IMR-90 (cell line): ENCODE measurements around the gene PRKG2. TPM values are rescaled to one million over a fixed set of nuclear protein-coding genes. Genes with fewer than 3 reads are reported as not detected.

Experiments used
- ATAC-seq: fragments of 200-7000 bp; cut with Tn5 transposase; 2 replicates; pipeline ENCODE4 v1.9.1; 2020; ENCODE audit warnings: low read depth, mild to moderate bottlenecking, moderate library complexity
- BruUV-seq: library from RNA; stranded (reverse); fragments of 400-500 nt; replicated peaks from 2 replicates; lab custom pipeline; 2021; lab: Mats Ljungman, UMichigan
- CTCF ChIA-PET: fragments of 300-600 bp; formaldehyde crosslinking; extraction: SDS; loops from one replicate; lab custom pipeline; 2021; ENCODE audit warnings: antibody characterized with exemption; lab: Yijun Ruan, JAX
- POLR2A ChIA-PET: fragments of 300-600 bp; sonication (Branson Sonifier 250); formaldehyde crosslinking; loops from one replicate; lab custom pipeline; 2022; ENCODE audit warnings: antibody characterized with exemption; ENCODE audit not compliant: unreplicated experiment; lab: Charles Lee
- DNase-seq: peaks from one replicate; pipeline ENCODE4 v3.0.0; 2013
- H2AFZ ChIP-seq: replicated peaks from 2 replicates; pipeline ENCODE3; 2013; ENCODE audit warnings: low read length, mild to moderate bottlenecking; ENCODE audit not compliant: poor library complexity
- H2AK5ac ChIP-seq: 2 replicates; pipeline ENCODE4 v1.6.1; 2013; ENCODE audit warnings: low read depth, low read length, inconsistent platforms
- H2AK9ac ChIP-seq: replicated peaks from 2 replicates; pipeline ENCODE3; 2013; ENCODE audit warnings: mild to moderate bottlenecking, low read depth, low read length, moderate library complexity; ENCODE audit not compliant: poor library complexity
- H2BK120ac ChIP-seq: 2 replicates; pipeline ENCODE4 v1.6.1; 2013; ENCODE audit warnings: low read depth, low read length, inconsistent platforms
- H2BK15ac ChIP-seq: 3 replicates; pipeline ENCODE4 v1.6.1; 2013; ENCODE audit warnings: low read depth, low read length, inconsistent platforms
- H2BK20ac ChIP-seq: 2 replicates; pipeline ENCODE4 v1.6.1; 2013; ENCODE audit warnings: low read depth, mild to moderate bottlenecking, inconsistent platforms, low read length, moderate library complexity
- H2BK5ac ChIP-seq: 2 replicates; pipeline ENCODE4 v1.6.1; 2013; ENCODE audit warnings: mild to moderate bottlenecking, low read depth, low read length, inconsistent platforms; ENCODE audit not compliant: poor library complexity, severe bottlenecking
- H3K14ac ChIP-seq: replicated peaks from 2 replicates; pipeline ENCODE4 v1.6.1; 2013; ENCODE audit warnings: low read depth, low read length, inconsistent platforms
- H3K18ac ChIP-seq: 2 replicates; pipeline ENCODE4 v1.6.1; 2013; ENCODE audit warnings: low read depth, low read length, control low read depth
- H3K23ac ChIP-seq: 2 replicates; pipeline ENCODE4 v1.6.1; 2013; ENCODE audit warnings: low read depth, low read length, inconsistent platforms
- H3K27ac ChIP-seq: 2 replicates; pipeline ENCODE4 v1.5.1; 2013; ENCODE audit warnings: mild to moderate bottlenecking, control low read depth, low read length; ENCODE audit not compliant: insufficient read depth
- H3K27me3 ChIP-seq: 2 replicates; pipeline ENCODE4 v1.6.1; 2013; ENCODE audit warnings: low read length; ENCODE audit not compliant: control insufficient read depth, insufficient read depth
- H3K36me3 ChIP-seq: 2 replicates; pipeline ENCODE4 v1.6.1; 2013; ENCODE audit warnings: low read length, mixed read lengths; ENCODE audit not compliant: control insufficient read depth, insufficient read depth
- H3K4ac ChIP-seq: 2 replicates; pipeline ENCODE4 v1.6.1; 2013; ENCODE audit warnings: low read depth, low read length, inconsistent platforms
- H3K4me1 ChIP-seq: 2 replicates; pipeline ENCODE4 v1.6.1; 2013; ENCODE audit warnings: low read length, mixed read lengths; ENCODE audit not compliant: control insufficient read depth, insufficient read depth
- H3K4me2 ChIP-seq: 2 replicates; pipeline ENCODE4 v1.6.1; 2013; ENCODE audit warnings: low read depth, mild to moderate bottlenecking, control low read depth, low read length, moderate library complexity
- H3K4me3 ChIP-seq: 2 replicates; pipeline ENCODE4 v1.5.1; 2013; ENCODE audit warnings: low read depth, mild to moderate bottlenecking, control low read depth, low read length, moderate library complexity; ENCODE audit not compliant: insufficient read depth
- H3K56ac ChIP-seq: 2 replicates; pipeline ENCODE4 v1.6.1; 2013; ENCODE audit warnings: low read length, inconsistent platforms; ENCODE audit not compliant: insufficient read depth; ENCODE audit errors: extremely low read depth
- H3K79me1 ChIP-seq, 2 experiments: 2 replicates each; pipeline ENCODE4 v1.6.1; 2013; ENCODE audit warnings: low read length in 2 of 2, inconsistent platforms in 1 of 2, low read depth in 1 of 2
- H3K9ac ChIP-seq: 2 replicates; pipeline ENCODE4 v1.6.1; 2013; ENCODE audit warnings: low read depth, low read length, control low read depth
- H3K9me1 ChIP-seq: 2 replicates; pipeline ENCODE4 v1.6.1; 2013; ENCODE audit warnings: low read length, inconsistent platforms; ENCODE audit not compliant: insufficient read depth
- H3K9me3 ChIP-seq: 2 replicates; pipeline ENCODE4 v1.6.1; 2013; ENCODE audit warnings: low read length; ENCODE audit not compliant: control insufficient read depth, insufficient read depth
- H4K20me1 ChIP-seq: 2 replicates; pipeline ENCODE4 v1.6.1; 2013; ENCODE audit warnings: low read length, inconsistent platforms; ENCODE audit not compliant: insufficient read depth
- H4K5ac ChIP-seq: 2 replicates; pipeline ENCODE4 v1.6.1; 2013; ENCODE audit warnings: mild to moderate bottlenecking, low read depth, low read length, control low read depth
- H4K8ac ChIP-seq, 2 experiments: 2 replicates each; pipeline ENCODE4 v1.6.1; 2013; ENCODE audit warnings: low read depth in 2 of 2, low read length in 2 of 2, control low read depth in 1 of 2, inconsistent platforms in 1 of 2
- H4K91ac ChIP-seq: 2 replicates; pipeline ENCODE4 v1.6.1; 2013; ENCODE audit warnings: low read depth, low read length, inconsistent platforms; ENCODE audit not compliant: insufficient read depth
- BHLHE40 ChIP-seq: fragments of 150-350 bp; IDR thresholded peaks from 2 replicates; pipeline ENCODE4 v1.6.1; 2016; ENCODE audit warnings: mild to moderate bottlenecking, low read depth, low read length
- CHD1 ChIP-seq: IDR thresholded peaks from 2 replicates; pipeline ENCODE4 v1.6.1; 2012; ENCODE audit warnings: low read depth, low read length, improper control_type of control experiment
- CTCF ChIP-seq: conservative IDR thresholded peaks from 2 replicates; pipeline ENCODE4 v1.5.1; 2012; ENCODE audit warnings: mild to moderate bottlenecking, low read depth, low read length, improper control_type of control experiment
- MAZ ChIP-seq: IDR thresholded peaks from 2 replicates; pipeline ENCODE4 v1.6.1; 2012; ENCODE audit warnings: low read depth, mild to moderate bottlenecking, low read length, improper control_type of control experiment, moderate library complexity, borderline replicate concordance
- MXI1 ChIP-seq: IDR thresholded peaks from 2 replicates; pipeline ENCODE4 v1.6.1; 2012; ENCODE audit warnings: low read depth, mild to moderate bottlenecking, low read length, moderate library complexity, borderline replicate concordance
- POLR2A ChIP-seq: IDR thresholded peaks from 2 replicates; pipeline ENCODE4 v1.6.1; 2012; ENCODE audit warnings: mild to moderate bottlenecking, low read depth, low read length
- RAD21 ChIP-seq: IDR thresholded peaks from 2 replicates; pipeline ENCODE4 v1.6.1; 2012; ENCODE audit warnings: low read length, improper control_type of control experiment
- RCOR1 ChIP-seq: IDR thresholded peaks from 2 replicates; pipeline ENCODE4 v1.6.1; 2012; ENCODE audit warnings: mild to moderate bottlenecking, low read length, improper control_type of control experiment; ENCODE audit not compliant: insufficient replicate concordance
- RFX5 ChIP-seq: IDR thresholded peaks from 2 replicates; pipeline ENCODE4 v1.8.0; 2012; ENCODE audit warnings: low read depth, mild to moderate bottlenecking, low read length, moderate library complexity
- SMC3 ChIP-seq: fragments of 150-350 bp; IDR thresholded peaks from 2 replicates; pipeline ENCODE4 v1.6.1; 2016; ENCODE audit warnings: low read depth, mild to moderate bottlenecking, antibody characterized with exemption, low read length, moderate library complexity
- USF2 ChIP-seq: fragments of 150-350 bp; IDR thresholded peaks from 2 replicates; pipeline ENCODE4 v1.6.1; 2017; ENCODE audit warnings: mild to moderate bottlenecking, antibody characterized with exemption, low read length, low read depth
- WGBS, 2 experiments: methylation state at CpG; one replicate each; pipeline versions ENCODE4 v1.1.5 to v1.1.7; 2013; ENCODE audit warnings: missing lambda C conversion rate in 2 of 2; ENCODE audit not compliant: insufficient read length in 1 of 2; ENCODE audit errors: extremely low coverage in 2 of 2; 5-methylcytosine and 5-hydroxymethylcytosine counted together
- dilution Hi-C: fragments of 300-500 bp; cut with HindIII; formaldehyde crosslinking; loops from one replicate; pipeline ENCODE4 v1.14.3; 2018; ENCODE audit warnings: low sequenced_read_pairs; ENCODE audit not compliant: unreplicated experiment
- in situ Hi-C: fragments of 300-500 bp; cut with MboI; formaldehyde crosslinking; loops from 3 replicates; pipeline ENCODE4 v1.14.3; 2019; ENCODE audit warnings: low sequenced_read_pairs, inconsistent platforms, mixed read lengths
- intact Hi-C: fragments of 100-400 bp; cut with micrococcal nuclease; formaldehyde crosslinking; loops from 2 replicates; pipeline ENCODE4 v1.10.0; 2022
- polyA plus RNA-seq, 3 experiments: library from polyadenylated mRNA; depleted of rRNA; stranded (reverse); fragments of >200 nt; gene quantifications; 2 replicates each; pipeline ENCODE4 v1.2.3, GENCODE V29; 2012; ENCODE audit warnings: low replicate concordance in 1 of 3
- total RNA-seq: library from RNA; depleted of rRNA; stranded (reverse); fragments of >200 nt; gene quantifications from 2 replicates; pipeline ENCODE4 v1.2.3, GENCODE V29; 2012

Gene PRKG2
- total and polyA plus RNA-seq, 2 of the 4 experiments (the other 2 are of a cell fraction), result 0.44 to 2.0 TPM

GRCh38 chr4:81214144-81214880, 710 bp downstream of the PRKG2 start:
- H2BK120ac ChIP-seq, result peak overlapping the region; percentile 88
- peak overlapping the region; percentile 59 to 64; a peak in 3 of 4 replicates for H4K8ac ChIP-seq
- peak overlapping the region; percentile 91 for H3K23ac ChIP-seq
- no peak overlapping the region for H2BK5ac ChIP-seq
- ATAC-seq (peak; percentile 80), DNase-seq (peak; percentile 25)
- H3K9ac ChIP-seq, result peak overlapping the region; percentile 86
- H3K27ac ChIP-seq, result peak overlapping the region; percentile 82
- no peaks in the 10 kb centered on the region for H3K79me1 ChIP-seq
- 0% methylated on average over 18 of the region's 34 CpGs; no CpG with 5 or more reads in 1 of the 2 experiments for WGBS, 2 experiments
- peak overlapping the region; percentile 17; the same call in 1 of the 2 replicates for H3K56ac ChIP-seq
- H3K18ac ChIP-seq, result peak overlapping the region; percentile 33; the same call in 1 of the 2 replicates
- peak overlapping the region; percentile 72; the same call in 1 of the 2 replicates for H4K91ac ChIP-seq
- dilution Hi-C loops, result no loop called here
- H2AK9ac ChIP-seq, result no peak overlapping the region
- H2BK20ac ChIP-seq, result peak overlapping the region; percentile 65
- no peaks in the 10 kb centered on the region for H3K9me3 ChIP-seq
- H3K14ac ChIP-seq, result peak overlapping the region; percentile 79; the same call in 1 of the 2 replicates
- no peaks in the 10 kb centered on the region for H4K20me1 ChIP-seq
- peaks cover 2% of the 10 kb centered on the region; the same call in 1 of the 2 replicates for H3K27me3 ChIP-seq
- H3K4me3 ChIP-seq, result peak overlapping the region; percentile 64
- no TSS peak for BruUV-seq
- POLR2A ChIA-PET, result no interaction called here
- TF ChIP-seq CHD1, result no peak
- TF ChIP-seq RCOR1, result no peak
- no peak for TF ChIP-seq POLR2A
- TF ChIP-seq MXI1, result no peak
- no peak for TF ChIP-seq CTCF
- no peak for TF ChIP-seq BHLHE40
- TF ChIP-seq MAZ, result no peak
- no peak for TF ChIP-seq RAD21
- TF ChIP-seq SMC3, result no peak
- no peak for TF ChIP-seq RFX5
- TF ChIP-seq USF2, result no peak
- no peaks in the 10 kb centered on the region for H3K36me3 ChIP-seq
- CTCF ChIA-PET, result interaction anchor here (0.9 to 1.0 kb wide), 2 partner anchors 16 to 145 kb away, joined by 3 to 4 read pairs; no protein-coding TSS in a partner anchor
- H3K4me1 ChIP-seq, result peaks cover 2% of the 10 kb centered on the region; the same call in 1 of the 2 replicates
- H3K4me2 ChIP-seq, result peak overlapping the region; percentile 84
- peak overlapping the region; percentile 88 for H2AFZ ChIP-seq
- peak overlapping the region; percentile 76; the same call in 1 of the 3 replicates for H2BK15ac ChIP-seq
- H3K9me1 ChIP-seq, result no peaks in the 10 kb centered on the region
- H4K5ac ChIP-seq, result no peak overlapping the region; the same call in 1 of the 2 replicates
- no peak overlapping the region for H2AK5ac ChIP-seq
- intact Hi-C loops, result loop anchor here (5.0 kb wide), 2 partner anchors 43 to 142 kb away; no protein-coding TSS in a partner anchor
- H3K4ac ChIP-seq, result peak overlapping the region; percentile 80
- in situ Hi-C loops, result no loop called here
